Kidney capillary endothelial cell (primary cell): ENCODE data around the gene PIP5K1C.
"Not testable (repeated sequence)": the region's sequence is repeated elsewhere in the genome, so short reads cannot be mapped to it uniquely, and the experiment has no call there.

Experiments
- DNase-seq: peaks from one replicate; pipeline ENCODE4 v3.0.0-alpha.2; 2018; ENCODE audit warnings: low spot score

The PIP5K1C gene

DNA sequence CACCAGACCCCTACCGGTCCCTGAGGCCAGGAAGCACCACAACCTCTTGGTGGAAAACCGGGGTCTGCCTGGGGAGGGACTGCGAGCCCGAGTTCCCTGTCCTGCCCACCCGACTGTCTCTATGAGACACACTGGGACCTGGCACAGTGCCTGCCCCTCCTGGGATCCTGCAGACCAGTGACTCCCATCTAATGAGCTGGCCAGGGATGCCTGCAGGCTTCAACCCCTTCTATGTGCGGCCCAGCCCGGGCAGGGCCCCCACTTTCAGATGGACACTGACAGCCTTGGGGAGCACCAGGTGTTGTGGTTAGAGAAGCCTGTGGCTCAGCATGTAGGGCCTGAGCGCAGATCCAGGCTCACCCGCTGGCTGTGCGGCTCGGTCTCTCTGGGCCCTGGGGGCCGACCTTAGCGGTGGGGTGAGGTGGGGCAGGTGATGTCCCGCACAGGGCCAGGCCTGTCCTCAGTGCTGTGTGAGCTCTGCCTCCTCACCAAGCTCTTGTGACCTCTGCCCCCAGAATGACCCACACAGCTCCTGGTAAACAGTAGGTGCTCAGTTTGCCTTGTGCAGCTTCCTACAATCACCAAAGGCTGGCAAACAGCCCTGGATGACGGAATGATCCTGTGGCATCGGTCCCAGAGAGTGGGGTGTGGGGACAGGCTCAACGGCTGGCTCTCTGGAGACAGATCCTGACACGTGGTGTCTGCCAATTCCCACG, 55.8 kb downstream of the PIP5K1C start:
- no peak for DNase-seq

DNA sequence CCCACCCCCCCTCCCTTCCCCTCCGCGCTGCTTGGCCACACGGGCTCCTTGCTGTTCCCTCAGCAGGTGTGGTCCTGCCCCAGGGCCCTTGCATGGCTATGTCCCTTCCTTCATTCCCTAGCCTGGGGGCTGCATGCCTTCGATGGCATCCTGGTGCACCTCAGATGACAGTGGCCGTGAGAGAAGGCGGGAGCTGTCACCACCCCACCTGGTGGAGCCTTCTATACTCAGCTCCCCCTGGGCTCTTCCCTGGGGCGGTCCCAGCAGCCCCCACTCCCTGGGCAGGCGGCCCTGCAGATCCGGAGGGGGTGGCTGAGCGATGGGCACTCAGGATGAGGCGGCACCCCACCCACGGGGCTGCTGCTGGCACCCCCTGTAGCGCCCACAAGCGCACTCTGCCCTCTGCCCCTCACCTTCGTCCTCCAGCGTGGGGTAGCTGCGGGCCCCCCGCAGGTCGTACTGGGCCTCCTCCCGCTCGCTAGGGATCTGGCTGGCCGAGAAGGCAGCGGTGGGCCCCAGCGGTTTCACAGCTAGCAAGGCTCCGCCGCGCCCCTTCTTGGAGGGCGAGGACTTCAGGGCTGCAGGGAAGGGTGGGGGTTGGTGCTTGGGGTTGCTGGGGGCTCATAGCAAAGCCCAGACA, 56.5 kb downstream of the PIP5K1C start:
- DNase-seq, result no peak

DNA sequence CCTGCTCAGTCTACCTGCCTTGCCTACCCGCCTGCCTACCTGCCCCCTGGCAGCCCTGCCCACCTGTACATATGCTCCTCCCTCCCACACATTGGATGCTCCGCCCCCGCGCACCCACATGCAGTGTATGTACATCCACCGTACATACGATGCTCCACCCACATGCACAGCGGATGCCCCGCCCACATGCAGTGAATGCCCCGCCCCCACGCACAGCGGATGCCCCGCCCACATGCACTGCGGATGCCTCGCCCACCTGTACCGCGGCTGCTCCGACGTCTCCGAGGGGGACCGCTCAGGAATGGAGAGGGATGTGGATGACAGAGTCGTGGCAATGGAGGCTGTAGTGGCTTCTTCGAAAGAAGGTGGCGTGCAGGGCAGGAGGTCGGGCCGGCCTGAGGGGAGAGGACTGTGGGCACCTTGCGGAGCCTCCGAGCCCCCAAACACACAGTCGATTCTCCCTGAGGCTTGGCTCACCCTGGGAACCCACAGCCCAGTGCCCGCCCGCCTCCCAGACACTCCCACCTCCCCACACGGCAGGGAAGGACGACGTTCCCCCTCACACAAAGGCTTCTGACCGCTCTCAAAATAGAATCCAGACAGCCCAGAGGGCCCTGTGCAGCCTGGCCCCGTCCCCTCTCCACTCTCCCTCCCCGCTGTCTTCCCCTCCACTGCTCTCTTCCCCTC, 57.1 kb downstream of the PIP5K1C start:
- DNase-seq, result no peak

DNA sequence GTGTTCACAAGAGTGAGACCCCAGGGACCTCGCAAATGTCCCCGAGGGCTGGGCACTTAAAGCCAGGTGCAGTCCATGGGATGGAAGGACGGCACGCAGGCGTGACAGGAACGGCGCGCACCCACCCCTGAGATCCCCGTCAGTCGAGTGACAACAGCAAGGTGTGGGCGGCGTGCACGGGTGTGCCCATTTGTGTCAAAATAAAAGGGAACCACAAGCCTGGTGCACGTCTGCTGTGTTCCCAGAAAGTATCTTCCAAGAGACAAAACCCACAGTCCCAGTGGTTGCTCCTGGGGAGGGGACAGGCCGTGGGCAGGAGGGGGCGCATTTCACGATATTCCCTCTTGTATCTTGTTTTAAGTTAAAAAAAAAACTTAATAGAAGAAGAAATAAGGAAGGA, 58.0 kb downstream of the PIP5K1C start:
- DNase-seq, result no peak

DNA sequence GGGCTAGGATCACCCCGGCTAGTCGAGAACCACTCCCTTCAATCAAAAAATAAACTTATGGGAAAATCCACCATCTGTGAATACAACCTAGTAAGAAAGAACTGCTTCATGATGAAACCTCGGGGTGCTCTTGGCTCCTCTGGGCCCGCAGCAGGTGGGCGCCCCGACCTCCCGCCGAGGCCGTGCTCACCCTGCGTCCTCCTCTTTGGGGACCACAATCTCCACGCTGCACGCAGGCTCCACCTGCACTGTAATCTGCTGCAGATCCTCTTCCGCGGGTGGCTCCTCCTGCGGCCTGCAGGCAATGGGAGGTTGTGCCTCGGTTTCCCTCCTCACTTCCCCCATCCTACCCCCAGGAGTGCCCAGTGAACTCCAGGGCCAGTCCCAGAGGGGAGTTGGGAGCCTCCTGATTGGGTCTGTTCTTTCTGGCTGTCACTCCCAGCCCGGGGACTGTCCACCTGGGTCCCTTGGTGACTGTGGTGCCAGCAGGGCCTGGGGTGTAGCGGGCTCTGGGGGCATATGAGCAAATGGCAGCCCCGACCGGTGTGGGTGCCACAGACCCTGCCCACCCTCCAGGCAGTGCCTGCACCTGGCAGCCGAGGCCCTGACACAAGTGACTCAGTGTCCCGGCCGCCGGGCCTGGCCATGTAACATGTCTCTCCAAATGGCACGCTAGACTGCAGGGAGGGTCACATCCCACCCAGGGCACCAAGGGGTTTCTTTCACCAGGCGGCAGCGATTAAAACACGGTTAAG, 58.6 kb downstream of the PIP5K1C start:
- DNase-seq, result no peak

DNA sequence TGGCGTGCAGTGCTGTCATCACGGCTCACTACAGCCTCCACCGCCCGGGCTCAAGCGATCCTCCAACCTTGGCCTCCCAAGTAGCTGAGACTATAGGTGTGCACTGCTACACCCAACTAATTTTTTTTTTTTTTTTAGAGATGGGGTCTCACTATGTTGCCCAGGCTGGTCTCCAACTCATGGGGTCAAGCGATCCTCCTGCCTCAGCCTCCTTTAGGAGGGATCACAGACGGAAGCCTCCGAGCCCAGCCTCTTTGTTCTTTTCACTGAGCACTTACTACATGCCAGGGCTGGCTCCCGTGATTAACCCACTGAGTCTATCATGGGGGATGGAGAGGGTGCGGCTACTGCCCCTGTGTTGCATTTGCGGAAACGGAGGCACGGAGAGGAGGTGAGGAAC, 60.8 kb downstream of the PIP5K1C start:
- DNase-seq, result no peak

DNA sequence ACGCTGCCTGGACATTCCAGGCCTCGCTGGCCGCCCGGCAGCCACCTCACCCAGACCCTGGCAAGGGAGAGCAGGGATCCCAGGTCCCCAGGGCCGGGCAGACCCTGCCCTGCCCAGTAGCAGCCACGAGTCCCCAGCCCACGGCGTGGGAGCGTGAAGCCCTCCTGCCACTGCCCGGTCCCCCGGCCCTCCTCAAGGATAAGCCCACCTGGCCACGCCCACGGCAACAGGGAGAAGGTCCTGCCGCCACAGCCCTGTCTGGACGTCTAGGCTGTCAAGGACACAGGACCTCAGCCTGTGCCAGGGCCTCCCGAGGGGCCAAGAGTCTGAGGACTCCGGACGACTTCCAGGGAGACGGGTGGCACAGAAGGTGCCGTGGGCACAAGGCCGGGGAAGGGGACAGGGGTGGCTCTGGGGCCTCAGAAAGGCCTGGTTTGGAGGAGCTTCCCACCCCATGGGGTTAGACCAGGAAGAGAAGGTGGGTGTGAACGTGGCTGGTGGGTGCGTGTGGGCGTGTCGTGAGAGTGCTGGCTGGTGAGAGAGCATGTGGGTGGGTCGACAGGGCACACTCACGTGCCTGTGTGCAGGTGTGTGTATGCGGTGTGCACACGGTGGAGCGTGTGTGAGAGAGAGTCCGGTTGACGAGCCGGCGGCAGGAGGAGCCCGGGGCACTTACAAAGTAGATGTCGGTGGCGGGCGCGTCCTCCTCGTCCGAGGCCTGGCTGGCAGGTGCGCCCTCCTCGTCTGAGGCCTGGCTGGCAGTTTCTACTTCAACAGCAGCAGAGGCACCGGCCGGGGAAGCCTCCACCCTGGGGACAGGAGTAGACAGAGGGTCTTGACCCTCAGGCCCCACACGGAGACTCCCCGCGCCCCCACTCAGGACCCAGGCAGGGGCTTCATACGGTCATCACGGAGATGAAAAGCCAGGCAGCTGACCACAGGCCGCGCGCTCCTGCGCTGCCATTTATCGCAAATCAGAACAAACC, 61.8 kb downstream of the PIP5K1C start:
- no peak for DNase-seq

DNA sequence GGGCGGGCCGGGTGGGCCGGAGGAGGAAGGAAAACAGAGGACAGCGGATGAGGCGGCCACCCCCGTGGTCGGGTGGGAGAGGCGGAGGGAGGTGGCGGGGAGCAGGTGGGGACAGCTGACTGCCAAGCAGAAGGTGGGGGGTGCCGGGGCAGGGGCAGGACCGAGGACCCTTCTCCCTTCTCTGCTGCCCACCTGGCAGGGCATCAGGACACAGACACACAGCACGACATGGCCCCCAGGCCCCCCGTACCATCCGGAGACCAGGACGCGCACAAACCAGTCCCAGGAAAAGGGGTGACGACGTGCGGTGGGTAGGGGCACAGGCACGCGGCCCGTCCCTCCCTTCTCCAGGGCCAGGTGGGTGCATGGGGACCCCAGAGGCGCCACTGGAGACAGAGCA, 62.6 kb downstream of the PIP5K1C start:
- no peak for DNase-seq

DNA sequence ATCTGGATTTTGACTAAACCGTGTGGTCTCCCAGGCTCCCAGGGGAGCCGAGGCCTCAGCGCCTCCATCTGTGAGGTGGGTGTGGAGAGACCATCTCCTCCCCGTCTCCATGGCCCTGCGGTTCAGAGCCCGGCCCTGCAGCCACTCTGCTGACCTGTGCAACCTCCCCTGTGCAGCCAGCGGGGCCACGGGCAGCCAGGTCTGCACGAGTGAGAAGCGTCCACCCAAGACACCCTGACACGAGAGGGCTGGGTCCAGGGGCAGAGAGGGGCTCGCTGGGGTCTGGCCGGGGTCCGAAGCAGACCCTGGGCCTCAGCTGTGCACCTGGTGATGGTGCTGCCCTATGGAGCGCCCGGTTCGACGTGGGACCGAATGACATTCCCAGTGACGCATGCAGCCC, 63.3 kb downstream of the PIP5K1C start:
- no peak for DNase-seq

DNA sequence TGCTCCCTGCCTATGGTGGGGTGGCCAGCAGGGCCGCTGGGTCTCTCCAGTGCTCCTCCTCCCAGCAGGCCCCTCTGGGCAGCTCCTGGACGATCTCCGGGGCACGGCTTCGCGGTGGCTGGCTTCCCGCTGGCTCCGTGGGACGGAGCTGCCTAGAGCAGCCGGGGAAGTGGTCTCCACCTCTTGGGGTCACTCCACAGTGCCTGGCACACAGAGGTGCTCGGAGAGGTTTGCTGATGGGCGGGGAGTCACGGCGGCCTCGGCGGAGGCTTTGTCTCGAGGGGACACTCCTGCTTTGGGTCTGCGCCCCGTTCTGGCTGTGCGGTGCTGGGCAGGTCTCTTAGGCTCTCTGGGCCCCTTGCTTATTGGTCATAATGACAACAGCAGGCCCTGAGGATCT, 63.8 kb downstream of the PIP5K1C start:
- DNase-seq, result no peak

DNA sequence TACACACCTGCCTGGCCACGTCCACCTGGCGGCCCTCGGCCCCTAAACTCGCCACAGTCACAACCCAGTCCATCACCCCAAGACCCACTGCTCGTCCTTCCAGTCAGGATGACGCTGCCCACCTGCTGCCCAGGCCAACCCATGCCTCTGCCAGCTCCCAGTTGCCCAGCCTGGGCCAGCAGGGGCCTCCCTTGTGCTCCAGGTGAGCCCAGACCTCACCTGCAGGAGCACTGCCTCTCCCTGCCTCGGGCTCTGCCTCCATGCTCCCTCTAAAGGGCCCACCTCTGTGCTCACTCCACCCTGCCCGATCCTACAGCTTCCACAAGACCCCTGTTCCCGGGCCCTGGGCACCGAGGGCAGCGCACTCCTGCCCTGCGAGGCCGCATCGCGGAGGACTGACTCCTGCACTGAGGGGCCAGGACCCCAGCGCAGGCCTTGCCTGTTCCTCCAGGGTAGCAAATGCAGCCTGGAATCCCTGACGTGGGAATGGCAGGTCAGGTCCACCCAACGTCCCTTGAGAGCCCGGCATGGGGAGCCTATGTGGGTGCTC, 65.7 kb downstream of the PIP5K1C start:
- no peak for DNase-seq

DNA sequence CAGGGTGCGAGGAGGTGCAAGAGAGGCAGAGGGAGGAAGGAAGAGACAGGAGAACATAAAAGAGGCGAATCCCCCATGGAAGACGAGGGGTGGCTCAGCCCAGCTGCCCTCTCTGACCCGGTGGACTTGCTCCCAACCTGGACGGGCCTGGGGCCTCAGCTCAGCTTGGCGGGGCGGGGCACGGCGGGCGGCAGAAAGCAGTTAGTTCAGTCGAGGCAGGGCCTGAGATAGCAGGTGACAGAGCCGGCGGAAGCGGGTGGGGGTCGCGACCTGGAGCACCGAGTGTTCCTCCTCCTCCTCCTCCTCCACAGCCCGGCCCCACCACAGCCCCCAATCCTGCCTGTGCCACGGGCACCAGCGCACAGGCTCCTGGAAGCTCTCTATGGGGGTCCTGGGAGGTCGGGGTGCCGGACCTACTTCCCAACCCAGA, 66.7 kb downstream of the PIP5K1C start:
- DNase-seq, result no peak

DNA sequence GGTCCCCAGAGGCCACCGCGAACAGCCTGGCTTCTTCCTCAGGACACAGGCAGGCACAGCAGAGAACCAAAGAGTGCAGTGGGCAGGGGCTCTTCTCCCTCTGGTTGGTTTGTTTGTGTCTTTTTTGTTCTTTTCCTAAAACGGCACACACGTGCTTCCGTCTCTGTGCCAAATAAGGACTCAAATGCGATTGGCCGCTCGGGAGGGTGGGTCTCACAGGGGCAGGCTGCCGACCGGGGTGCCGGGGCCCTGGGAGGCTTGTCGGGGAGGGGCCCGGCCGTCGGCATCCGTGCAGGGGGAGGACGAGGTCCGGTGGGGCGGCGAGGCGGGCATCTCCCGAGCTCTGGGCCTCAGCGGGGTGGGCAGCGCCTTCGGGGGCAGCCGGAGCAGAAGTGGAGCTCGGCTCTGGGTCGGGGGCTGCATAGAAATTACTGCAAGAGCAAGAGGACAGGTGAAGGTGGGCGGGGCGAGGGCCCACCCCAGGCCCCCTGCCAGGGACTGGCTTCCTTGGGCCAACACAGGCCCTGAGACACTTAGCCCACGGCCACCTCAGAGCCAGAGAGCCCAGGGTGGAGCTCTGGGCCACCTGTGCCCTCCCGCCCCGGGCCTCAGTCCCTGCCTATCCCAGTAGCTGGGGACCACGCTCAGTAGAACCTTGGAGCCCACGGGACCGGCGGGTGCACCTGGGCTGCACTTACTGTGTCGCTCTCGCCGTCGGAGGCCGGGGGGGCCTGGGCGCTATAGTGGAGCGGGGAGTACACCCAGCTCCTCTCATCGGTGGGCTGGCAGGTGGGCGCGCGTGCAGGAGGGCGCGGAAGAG, 67.3 kb downstream of the PIP5K1C start:
- DNase-seq, result no peak

DNA sequence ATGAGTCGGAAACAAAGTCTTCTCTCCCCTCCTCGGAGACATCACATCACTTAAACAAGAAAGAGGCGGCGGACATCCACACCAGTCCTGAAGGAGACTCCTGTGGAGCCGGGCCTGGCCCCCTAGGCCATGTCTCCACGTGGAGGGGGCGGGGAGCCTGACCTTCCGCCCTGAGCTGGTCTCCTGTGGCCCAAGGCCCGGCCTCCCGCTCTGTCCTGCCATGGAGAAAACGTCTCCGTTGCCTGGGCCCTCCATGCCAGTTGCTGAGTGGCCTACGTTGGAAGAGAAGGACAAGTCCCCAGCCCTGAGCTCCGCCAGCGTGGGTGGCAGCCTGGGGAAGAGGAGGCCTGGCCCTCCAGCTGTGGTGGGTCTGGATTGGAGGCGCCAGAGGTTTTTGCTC, 68.2 kb downstream of the PIP5K1C start:
- DNase-seq, result no peak

DNA sequence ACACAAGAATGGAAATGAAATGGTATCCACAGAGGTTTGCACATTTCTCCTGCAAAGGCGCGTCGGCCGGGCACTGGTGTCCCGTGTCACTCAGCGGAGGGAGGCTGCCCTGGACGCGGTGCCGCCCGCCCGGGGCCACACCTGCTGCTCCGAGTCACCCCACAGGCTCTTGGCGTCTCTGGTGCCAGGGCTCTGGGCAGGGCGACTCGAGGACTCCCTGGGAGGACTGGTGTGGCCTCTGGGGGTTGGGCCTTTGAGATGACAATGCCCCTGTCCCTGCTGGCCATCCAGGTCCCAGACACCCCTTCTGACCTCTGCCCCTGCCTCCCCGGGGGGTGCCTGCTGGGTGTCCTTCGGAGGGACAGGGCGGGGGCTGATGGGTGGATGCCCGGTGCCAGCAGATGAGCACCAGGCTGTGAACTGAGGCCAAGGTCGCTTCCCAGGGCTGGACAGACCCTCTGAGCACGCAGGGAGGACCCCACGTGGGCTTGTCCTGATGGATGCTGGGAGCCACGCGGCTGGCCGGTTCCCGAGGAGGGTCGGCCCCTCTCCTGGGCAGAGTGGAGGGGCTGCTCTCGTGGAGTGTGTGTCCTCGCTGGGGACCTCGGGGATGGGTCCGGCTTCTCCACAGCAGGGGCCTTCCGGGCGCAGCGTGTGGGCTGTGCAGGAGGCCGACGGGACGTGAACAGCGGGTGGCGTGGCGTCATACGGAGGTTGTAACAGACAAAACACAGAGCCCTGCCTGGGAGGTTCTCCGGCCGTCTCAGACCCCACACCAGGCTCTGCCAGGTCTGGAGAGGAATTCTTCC, 69.0 kb downstream of the PIP5K1C start:
- no peak for DNase-seq

DNA sequence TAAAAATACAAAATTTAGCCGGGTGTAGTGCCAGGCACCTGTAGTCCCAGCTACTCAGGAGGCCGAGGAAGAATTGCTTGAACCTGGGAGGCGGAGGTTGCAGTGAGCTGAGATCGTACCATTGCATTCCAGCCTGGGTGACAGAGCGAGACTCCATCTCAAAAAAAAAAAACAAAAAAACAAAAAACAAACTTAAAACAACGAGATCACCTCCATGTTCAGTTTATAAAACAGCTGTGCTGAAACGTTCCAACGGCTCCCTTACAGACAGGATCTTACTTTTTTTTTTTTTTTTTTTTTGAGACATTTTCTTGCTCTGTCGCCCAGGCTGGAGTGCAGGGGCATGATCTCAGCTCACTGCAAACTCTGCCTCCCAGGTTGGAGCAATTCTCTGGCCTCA, 71.5 kb downstream of the PIP5K1C start:
- DNase-seq, result not testable (repeated sequence)

DNA sequence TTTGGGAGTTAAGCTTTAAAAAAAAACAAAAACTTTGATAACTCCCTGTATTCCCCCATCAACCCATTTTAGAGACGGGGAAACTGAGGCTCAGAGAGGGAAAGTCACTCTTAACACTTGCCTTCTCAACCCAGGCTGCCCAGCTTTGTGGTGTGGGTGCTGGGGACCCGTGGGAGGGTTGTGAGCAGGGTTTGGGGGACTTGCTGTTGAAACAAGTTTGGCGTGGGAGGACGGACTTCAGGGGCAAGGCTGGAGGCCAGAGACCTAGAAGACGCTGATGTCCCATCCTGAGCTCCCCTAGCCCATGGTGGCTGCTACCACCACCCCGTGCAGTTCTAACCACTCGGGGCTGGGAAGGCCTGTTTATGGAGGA, 72.9 kb downstream of the PIP5K1C start:
- no peak for DNase-seq

DNA sequence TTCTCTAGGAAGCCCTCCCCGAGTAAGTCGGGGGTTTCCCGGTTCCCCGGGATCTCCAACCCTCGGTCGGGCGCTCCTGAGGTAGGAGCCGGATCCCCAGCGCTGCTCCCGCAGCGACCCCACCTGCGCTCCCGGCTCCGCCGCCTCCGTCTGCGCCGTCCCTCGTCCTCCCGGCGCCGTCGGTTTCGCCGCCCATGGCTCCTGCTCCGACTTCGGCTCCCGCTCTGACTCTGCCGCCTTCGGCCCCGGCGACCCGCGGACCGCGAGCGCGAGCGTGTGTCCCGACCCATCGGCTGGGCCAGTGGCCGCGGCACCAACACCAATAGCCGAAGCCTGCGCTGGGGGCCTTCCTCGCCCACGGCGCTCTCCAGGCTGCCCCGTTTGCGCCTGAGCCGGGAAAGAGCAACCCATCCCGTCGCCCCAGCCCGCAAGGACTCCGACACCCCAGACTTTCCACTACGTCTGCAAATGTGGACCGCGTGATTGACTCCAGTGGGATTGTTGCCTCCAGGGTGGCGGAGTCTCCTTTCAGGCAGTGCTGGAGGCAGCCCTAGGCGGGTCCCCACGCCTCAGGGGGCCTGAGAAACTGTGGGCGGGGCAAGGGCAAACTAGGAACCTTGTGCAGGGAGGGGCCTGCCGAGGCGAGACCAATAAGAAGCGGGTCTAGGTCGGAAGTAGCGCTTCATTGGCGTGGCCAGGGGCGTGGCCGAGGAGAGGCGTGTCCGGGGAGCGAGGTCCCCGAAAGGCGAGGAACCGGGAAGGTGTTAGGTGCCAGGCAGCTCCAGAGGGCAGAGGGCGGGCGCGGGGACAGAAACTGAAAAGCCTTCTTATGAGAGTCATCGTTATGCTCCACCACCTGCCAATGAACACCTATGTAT, 73.6 kb downstream of the PIP5K1C start, which contains the start of gene CACTIN:
Gene CACTIN (minus strand): TSS at position 318 of the 878 bp plus-strand sequence. CDS start 28 bp downstream, at position 290.
- DNase-seq, result peak; percentile 95
